IMR-90 (cell line): ENCODE measurements around the gene AGAP1. TPM values are rescaled to one million over a fixed set of nuclear protein-coding genes. Genes with fewer than 3 reads are reported as not detected.

Experiments used
- ATAC-seq: fragments of 200-7000 bp; cut with Tn5 transposase; 2 replicates; pipeline ENCODE4 v1.9.1; 2020; ENCODE audit warnings: low read depth, mild to moderate bottlenecking, moderate library complexity
- BruUV-seq: library from RNA; stranded (reverse); fragments of 400-500 nt; replicated peaks from 2 replicates; lab custom pipeline; 2021; lab: Mats Ljungman, UMichigan
- CTCF ChIA-PET: fragments of 300-600 bp; formaldehyde crosslinking; extraction: SDS; loops from one replicate; lab custom pipeline; 2021; ENCODE audit warnings: antibody characterized with exemption; lab: Yijun Ruan, JAX
- POLR2A ChIA-PET: fragments of 300-600 bp; sonication (Branson Sonifier 250); formaldehyde crosslinking; loops from one replicate; lab custom pipeline; 2022; ENCODE audit warnings: antibody characterized with exemption; ENCODE audit not compliant: unreplicated experiment; lab: Charles Lee
- DNase-seq: peaks from one replicate; pipeline ENCODE4 v3.0.0; 2013
- H2AFZ ChIP-seq: replicated peaks from 2 replicates; pipeline ENCODE3; 2013; ENCODE audit warnings: low read length, mild to moderate bottlenecking; ENCODE audit not compliant: poor library complexity
- H2AK5ac ChIP-seq: 2 replicates; pipeline ENCODE4 v1.6.1; 2013; ENCODE audit warnings: low read depth, low read length, inconsistent platforms
- H2AK9ac ChIP-seq: replicated peaks from 2 replicates; pipeline ENCODE3; 2013; ENCODE audit warnings: mild to moderate bottlenecking, low read depth, low read length, moderate library complexity; ENCODE audit not compliant: poor library complexity
- H2BK120ac ChIP-seq: 2 replicates; pipeline ENCODE4 v1.6.1; 2013; ENCODE audit warnings: low read depth, low read length, inconsistent platforms
- H2BK15ac ChIP-seq: 3 replicates; pipeline ENCODE4 v1.6.1; 2013; ENCODE audit warnings: low read depth, low read length, inconsistent platforms
- H2BK20ac ChIP-seq: 2 replicates; pipeline ENCODE4 v1.6.1; 2013; ENCODE audit warnings: low read depth, mild to moderate bottlenecking, inconsistent platforms, low read length, moderate library complexity
- H2BK5ac ChIP-seq: 2 replicates; pipeline ENCODE4 v1.6.1; 2013; ENCODE audit warnings: mild to moderate bottlenecking, low read depth, low read length, inconsistent platforms; ENCODE audit not compliant: poor library complexity, severe bottlenecking
- H3K14ac ChIP-seq: replicated peaks from 2 replicates; pipeline ENCODE4 v1.6.1; 2013; ENCODE audit warnings: low read depth, low read length, inconsistent platforms
- H3K18ac ChIP-seq: 2 replicates; pipeline ENCODE4 v1.6.1; 2013; ENCODE audit warnings: low read depth, low read length, control low read depth
- H3K23ac ChIP-seq: 2 replicates; pipeline ENCODE4 v1.6.1; 2013; ENCODE audit warnings: low read depth, low read length, inconsistent platforms
- H3K27ac ChIP-seq: 2 replicates; pipeline ENCODE4 v1.5.1; 2013; ENCODE audit warnings: mild to moderate bottlenecking, control low read depth, low read length; ENCODE audit not compliant: insufficient read depth
- H3K27me3 ChIP-seq: 2 replicates; pipeline ENCODE4 v1.6.1; 2013; ENCODE audit warnings: low read length; ENCODE audit not compliant: control insufficient read depth, insufficient read depth
- H3K36me3 ChIP-seq: 2 replicates; pipeline ENCODE4 v1.6.1; 2013; ENCODE audit warnings: low read length, mixed read lengths; ENCODE audit not compliant: control insufficient read depth, insufficient read depth
- H3K4ac ChIP-seq: 2 replicates; pipeline ENCODE4 v1.6.1; 2013; ENCODE audit warnings: low read depth, low read length, inconsistent platforms
- H3K4me1 ChIP-seq: 2 replicates; pipeline ENCODE4 v1.6.1; 2013; ENCODE audit warnings: low read length, mixed read lengths; ENCODE audit not compliant: control insufficient read depth, insufficient read depth
- H3K4me2 ChIP-seq: 2 replicates; pipeline ENCODE4 v1.6.1; 2013; ENCODE audit warnings: low read depth, mild to moderate bottlenecking, control low read depth, low read length, moderate library complexity
- H3K4me3 ChIP-seq: 2 replicates; pipeline ENCODE4 v1.5.1; 2013; ENCODE audit warnings: low read depth, mild to moderate bottlenecking, control low read depth, low read length, moderate library complexity; ENCODE audit not compliant: insufficient read depth
- H3K56ac ChIP-seq: 2 replicates; pipeline ENCODE4 v1.6.1; 2013; ENCODE audit warnings: low read length, inconsistent platforms; ENCODE audit not compliant: insufficient read depth; ENCODE audit errors: extremely low read depth
- H3K79me1 ChIP-seq, 2 experiments: 2 replicates each; pipeline ENCODE4 v1.6.1; 2013; ENCODE audit warnings: low read length in 2 of 2, inconsistent platforms in 1 of 2, low read depth in 1 of 2
- H3K9ac ChIP-seq: 2 replicates; pipeline ENCODE4 v1.6.1; 2013; ENCODE audit warnings: low read depth, low read length, control low read depth
- H3K9me1 ChIP-seq: 2 replicates; pipeline ENCODE4 v1.6.1; 2013; ENCODE audit warnings: low read length, inconsistent platforms; ENCODE audit not compliant: insufficient read depth
- H3K9me3 ChIP-seq: 2 replicates; pipeline ENCODE4 v1.6.1; 2013; ENCODE audit warnings: low read length; ENCODE audit not compliant: control insufficient read depth, insufficient read depth
- H4K20me1 ChIP-seq: 2 replicates; pipeline ENCODE4 v1.6.1; 2013; ENCODE audit warnings: low read length, inconsistent platforms; ENCODE audit not compliant: insufficient read depth
- H4K5ac ChIP-seq: 2 replicates; pipeline ENCODE4 v1.6.1; 2013; ENCODE audit warnings: mild to moderate bottlenecking, low read depth, low read length, control low read depth
- H4K8ac ChIP-seq, 2 experiments: 2 replicates each; pipeline ENCODE4 v1.6.1; 2013; ENCODE audit warnings: low read depth in 2 of 2, low read length in 2 of 2, control low read depth in 1 of 2, inconsistent platforms in 1 of 2
- H4K91ac ChIP-seq: 2 replicates; pipeline ENCODE4 v1.6.1; 2013; ENCODE audit warnings: low read depth, low read length, inconsistent platforms; ENCODE audit not compliant: insufficient read depth
- BHLHE40 ChIP-seq: fragments of 150-350 bp; IDR thresholded peaks from 2 replicates; pipeline ENCODE4 v1.6.1; 2016; ENCODE audit warnings: mild to moderate bottlenecking, low read depth, low read length
- CEBPB ChIP-seq: IDR thresholded peaks from 2 replicates; pipeline ENCODE4 v1.6.1; 2012; ENCODE audit warnings: low read depth, low read length, improper control_type of control experiment
- CHD1 ChIP-seq: IDR thresholded peaks from 2 replicates; pipeline ENCODE4 v1.6.1; 2012; ENCODE audit warnings: low read depth, low read length, improper control_type of control experiment
- CTCF ChIP-seq: conservative IDR thresholded peaks from 2 replicates; pipeline ENCODE4 v1.5.1; 2012; ENCODE audit warnings: mild to moderate bottlenecking, low read depth, low read length, improper control_type of control experiment
- ELK1 ChIP-seq: fragments of 150-350 bp; IDR thresholded peaks from 2 replicates; pipeline ENCODE4 v1.6.1; 2016; ENCODE audit warnings: low read depth, mild to moderate bottlenecking, low read length, moderate library complexity, borderline replicate concordance
- FOS ChIP-seq: fragments of 150-350 bp; IDR thresholded peaks from 2 replicates; pipeline ENCODE4 v1.6.1; 2016; ENCODE audit warnings: low read depth, low read length
- MAFK ChIP-seq: IDR thresholded peaks from 2 replicates; pipeline ENCODE4 v1.6.1; 2012; ENCODE audit warnings: low read depth, low read length, improper control_type of control experiment
- MAZ ChIP-seq: IDR thresholded peaks from 2 replicates; pipeline ENCODE4 v1.6.1; 2012; ENCODE audit warnings: low read depth, mild to moderate bottlenecking, low read length, improper control_type of control experiment, moderate library complexity, borderline replicate concordance
- MXI1 ChIP-seq: IDR thresholded peaks from 2 replicates; pipeline ENCODE4 v1.6.1; 2012; ENCODE audit warnings: low read depth, mild to moderate bottlenecking, low read length, moderate library complexity, borderline replicate concordance
- NFE2L2 ChIP-seq: fragments of 150-350 bp; IDR thresholded peaks from 2 replicates; pipeline ENCODE4 v1.6.1; 2016; ENCODE audit warnings: low read depth, mild to moderate bottlenecking, low read length
- POLR2A ChIP-seq: IDR thresholded peaks from 2 replicates; pipeline ENCODE4 v1.6.1; 2012; ENCODE audit warnings: mild to moderate bottlenecking, low read depth, low read length
- RAD21 ChIP-seq: IDR thresholded peaks from 2 replicates; pipeline ENCODE4 v1.6.1; 2012; ENCODE audit warnings: low read length, improper control_type of control experiment
- RCOR1 ChIP-seq: IDR thresholded peaks from 2 replicates; pipeline ENCODE4 v1.6.1; 2012; ENCODE audit warnings: mild to moderate bottlenecking, low read length, improper control_type of control experiment; ENCODE audit not compliant: insufficient replicate concordance
- RFX5 ChIP-seq: IDR thresholded peaks from 2 replicates; pipeline ENCODE4 v1.8.0; 2012; ENCODE audit warnings: low read depth, mild to moderate bottlenecking, low read length, moderate library complexity
- SMC3 ChIP-seq: fragments of 150-350 bp; IDR thresholded peaks from 2 replicates; pipeline ENCODE4 v1.6.1; 2016; ENCODE audit warnings: low read depth, mild to moderate bottlenecking, antibody characterized with exemption, low read length, moderate library complexity
- USF2 ChIP-seq: fragments of 150-350 bp; IDR thresholded peaks from 2 replicates; pipeline ENCODE4 v1.6.1; 2017; ENCODE audit warnings: mild to moderate bottlenecking, antibody characterized with exemption, low read length, low read depth
- whole genome bisulfite sequencing, 2 experiments: methylation state at CpG; one replicate each; pipeline versions ENCODE4 v1.1.5 to v1.1.7; 2013; ENCODE audit warnings: missing lambda C conversion rate in 2 of 2; ENCODE audit not compliant: insufficient read length in 1 of 2; ENCODE audit errors: extremely low coverage in 2 of 2; 5-methylcytosine and 5-hydroxymethylcytosine counted together
- dilution Hi-C: fragments of 300-500 bp; cut with HindIII; formaldehyde crosslinking; loops from one replicate; pipeline ENCODE4 v1.14.3; 2018; ENCODE audit warnings: low sequenced_read_pairs; ENCODE audit not compliant: unreplicated experiment
- in situ Hi-C: fragments of 300-500 bp; cut with MboI; formaldehyde crosslinking; loops from 3 replicates; pipeline ENCODE4 v1.14.3; 2019; ENCODE audit warnings: low sequenced_read_pairs, inconsistent platforms, mixed read lengths
- intact Hi-C: fragments of 100-400 bp; cut with micrococcal nuclease; formaldehyde crosslinking; loops from 2 replicates; pipeline ENCODE4 v1.10.0; 2022
- polyA plus RNA-seq, 3 experiments: library from polyadenylated mRNA; depleted of rRNA; stranded (reverse); fragments of >200 nt; gene quantifications; 2 replicates each; pipeline ENCODE4 v1.2.3, GENCODE V29; 2012; ENCODE audit warnings: low replicate concordance in 1 of 3
- total RNA-seq: library from RNA; depleted of rRNA; stranded (reverse); fragments of >200 nt; gene quantifications from 2 replicates; pipeline ENCODE4 v1.2.3, GENCODE V29; 2012

AGAP1 gene
- total and polyA plus RNA-seq, 2 of the 4 experiments (the other 2 are of a cell fraction), result 15.1 to 16.4 TPM

GRCh38 chr2:235737396-235737795 lies 243.6 kb downstream of the AGAP1 start:
- Histone ChIP-seq H3K9me3 (no peaks in the 10 kb centered on the region), H3K27me3 (no peaks in the 10 kb centered on the region), H3K56ac (no peak overlapping the region), H2AK5ac (no peak overlapping the region), H4K91ac (no peak overlapping the region), H3K4me2 (no peak overlapping the region), H3K9me1 (no peaks in the 10 kb centered on the region; the same call in 1 of the 2 replicates), H4K20me1 (peaks cover 6% of the 10 kb centered on the region), H3K4me1 (no peaks in the 10 kb centered on the region), H4K8ac (no peak overlapping the region), H4K5ac (no peak overlapping the region), H3K14ac (no peak overlapping the region), H2BK5ac (no peak overlapping the region), H3K9ac (no peak overlapping the region), H3K18ac (no peak overlapping the region), H3K27ac (no peak overlapping the region), H2BK120ac (no peak overlapping the region), H3K23ac (no peak overlapping the region), H3K79me1 (peaks cover 0 to 3% of the 10 kb centered on the region in 2 experiments; a peak in 2 of 4 replicates), H2AFZ (no peak overlapping the region), H2BK15ac (no peak overlapping the region), H3K4me3 (no peak overlapping the region), H2BK20ac (no peak overlapping the region), H2AK9ac (no peak overlapping the region), H3K4ac (no peak overlapping the region), H3K36me3 (peaks cover 2% of the 10 kb centered on the region)
- intact Hi-C loops, result no loop called here
- dilution Hi-C loops, result loop anchor here (25.0 kb wide), 1 partner anchor 600 kb away; no protein-coding TSS in a partner anchor
- TF ChIP-seq BHLHE40 (no peak), MXI1 (no peak), USF2 (no peak), POLR2A (no peak), FOS (no peak), CHD1 (no peak), ELK1 (no peak), CTCF (no peak), RAD21 (no peak), NFE2L2 (no peak), RFX5 (no peak), RCOR1 (no peak), CEBPB (no peak), MAZ (no peak), SMC3 (no peak), MAFK (no peak)
- no TSS peak for BruUV-seq
- 100% methylated on average over 4 of the region's 10 CpGs; no CpG with 5 or more reads in 1 of the 2 experiments for WGBS, 2 experiments
- ATAC-seq (no peak), DNase-seq (no peak)
- CTCF ChIA-PET, result interaction anchor here (2.7 kb wide), 1 partner anchor 9 kb away, joined by 9 read pairs; no protein-coding TSS in a partner anchor
- POLR2A ChIA-PET, result no interaction called here
- in situ Hi-C loops, result no loop called here
